Left lobe of liver (tissue), 2 donors: ENCODE measurements around the gene ENDOD1. TPM values are rescaled to one million over a fixed set of nuclear protein-coding genes. Genes with fewer than 3 reads are reported as not detected.

Experiments
- ATAC-seq: fragments of 200-7000 bp; cut with Tn5 transposase; one replicate; pipeline ENCODE4 v1.9.1; 2020; ENCODE audit warnings: mild to moderate bottlenecking, moderate library complexity
- DNase-seq: peaks from one replicate; pipeline ENCODE4 v3.0.0-alpha.2; 2020; ENCODE audit warnings: low spot score
- total RNA-seq: library from RNA; stranded (reverse); gene quantifications from one replicate; pipeline ENCODE4 v1.2.1, GENCODE V29; 2021
- donor health status: DM: no; HTN: no; CAD: no; lungs with moderate emphysema.
- donor health status: DM: no; HTN: yes; CAD: no.

The ENDOD1 gene
- total RNA-seq, 1 donor from 2014 or later, result 4.3 TPM

GRCh38 chr11:95161248-95161647 lies 71.6 kb downstream of the ENDOD1 start:
- DNase-seq, result no peak
- ATAC-seq, result no peak

DNA sequence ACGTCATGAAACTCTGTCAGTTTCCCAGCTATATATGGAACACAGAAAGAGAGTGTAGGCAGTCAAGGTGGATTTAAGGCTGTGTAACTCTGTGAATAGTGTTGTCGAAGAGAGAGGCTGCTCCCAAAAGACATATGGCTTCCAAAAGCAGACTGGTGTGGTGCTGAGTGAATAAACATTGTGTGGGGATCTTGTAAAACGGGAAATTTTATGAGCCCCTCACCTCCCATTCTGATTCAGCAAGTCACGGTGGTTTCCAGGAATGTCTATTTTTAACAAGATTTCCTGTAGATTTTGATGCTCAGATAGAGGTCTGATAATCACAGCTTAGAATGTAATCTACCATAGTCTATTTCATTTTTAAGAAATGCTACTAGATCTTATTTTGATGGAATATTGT lies 73.5 kb downstream of the ENDOD1 start:
- ATAC-seq, result no peak
- DNase-seq, result no peak

DNA sequence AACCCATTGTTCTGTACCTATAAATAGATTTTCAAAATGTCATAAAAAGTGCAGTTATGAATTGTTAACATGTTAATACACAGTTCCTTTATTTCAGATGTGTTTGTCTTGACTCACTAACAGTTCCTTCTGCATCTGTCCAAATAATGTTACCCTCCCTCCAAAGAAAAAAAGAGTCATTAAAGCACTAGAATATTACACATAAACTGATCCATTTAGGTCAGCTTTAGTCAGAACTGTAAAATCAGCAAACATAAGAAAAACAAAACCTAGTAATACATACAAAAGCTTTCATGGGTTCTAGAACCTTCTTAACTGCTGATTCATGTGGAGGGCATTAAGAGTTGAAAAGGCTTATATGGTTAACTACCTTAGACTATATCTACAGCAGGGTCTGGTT lies 76.0 kb downstream of the ENDOD1 start:
- DNase-seq, result no peak
- ATAC-seq, result no peak

DNA sequence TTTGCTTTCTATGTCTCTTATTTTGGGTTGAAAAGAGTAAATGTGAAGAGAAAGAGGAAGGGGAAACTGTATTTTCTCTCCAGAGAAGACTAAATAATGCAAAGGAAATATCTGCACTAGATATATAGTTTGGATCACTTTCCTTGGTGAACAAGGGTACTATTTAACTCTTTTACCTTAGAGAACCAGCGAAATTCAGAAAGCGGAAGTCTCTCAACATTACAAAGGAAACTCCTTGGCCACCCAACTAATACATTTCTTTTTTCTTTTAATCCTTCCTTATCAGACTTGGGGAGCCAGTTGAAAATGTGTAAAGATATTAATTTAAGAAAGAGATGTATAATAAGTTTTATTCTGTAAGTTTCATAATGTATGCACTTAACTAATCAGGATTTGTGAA lies 77.1 kb downstream of the ENDOD1 start:
- no peak for DNase-seq
- ATAC-seq, result no peak

DNA sequence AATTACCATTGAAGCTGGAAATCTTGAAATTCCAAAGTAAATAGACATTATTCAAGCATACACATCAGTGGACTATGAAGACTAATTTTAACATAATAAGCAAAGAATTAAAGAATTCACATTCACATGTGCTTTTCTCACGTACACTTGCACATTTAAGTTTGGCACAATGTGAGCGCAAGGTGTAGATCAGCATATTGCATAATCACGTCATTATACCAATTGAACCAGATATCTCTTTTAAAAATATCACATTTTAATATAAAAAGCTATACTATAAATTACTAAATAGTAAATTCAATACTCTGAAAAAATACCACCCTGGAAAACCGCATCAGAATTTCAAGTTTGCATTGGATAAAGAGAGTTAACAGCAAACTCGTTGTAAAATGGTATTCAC lies 80.6 kb downstream of the ENDOD1 start:
- ATAC-seq, result no peak
- DNase-seq, result no peak

DNA sequence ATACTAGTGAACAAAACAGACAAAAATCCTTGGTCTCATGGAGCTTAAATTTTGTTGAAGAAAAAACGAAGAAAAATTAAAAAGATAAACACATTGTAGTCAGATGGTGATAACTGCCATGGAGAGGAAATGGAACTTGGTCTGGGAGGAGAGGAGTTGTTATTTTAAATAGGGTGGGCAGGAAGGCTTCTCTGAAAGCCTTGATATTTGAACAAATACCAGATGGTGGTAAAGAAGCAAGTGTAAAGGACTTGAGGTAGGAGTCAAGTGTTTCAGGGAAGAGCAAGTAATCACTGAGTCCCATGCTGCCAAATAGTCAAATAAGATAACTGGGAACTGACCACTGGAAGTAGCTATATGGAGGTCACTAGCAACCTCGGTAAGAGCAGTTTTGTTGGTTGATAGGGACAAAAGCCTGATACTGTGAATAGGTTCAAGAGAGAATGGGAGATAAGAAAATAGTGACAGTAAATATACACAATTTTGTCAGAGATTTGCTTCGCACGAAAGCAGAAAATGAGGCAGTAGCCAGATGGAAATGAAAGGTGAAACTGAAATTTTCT lies 86.3 kb downstream of the ENDOD1 start:
- no peak for ATAC-seq
- DNase-seq, result no peak

Other genes starting within 250 kb of the ENDOD1 start
- gene CWC15, start 116.3 kb upstream of the ENDOD1 start, total RNA-seq, result 22.2 TPM
- 0.23 TPM for gene KDM4D, start 116.1 kb upstream of the ENDOD1 start, total RNA-seq
- not detected for gene KDM4E, start 64.6 kb upstream of the ENDOD1 start, total RNA-seq
- not detected for gene KDM4F, start 40.4 kb upstream of the ENDOD1 start, total RNA-seq
- gene SRSF8, start 22.9 kb upstream of the ENDOD1 start, total RNA-seq, result 21.0 TPM
- gene SESN3, start 141.4 kb downstream of the ENDOD1 start, total RNA-seq, result 7.0 TPM